Colonic mucosa (tissue), 4 donors: Measurements from ENCODE around the gene CDK6. TPM values are rescaled to one million over a fixed set of nuclear protein-coding genes. Genes with fewer than 3 reads are reported as not detected.
A peak's percentile ranks its signal among the peaks of the same experiment; 100 is the strongest.

Experiments used
- DNase-seq: peaks from one replicate; pipeline ENCODE4 v3.0.0-alpha.2; 2020
- H3K27ac ChIP-seq: fragments of 200-600 bp; one replicate; pipeline ENCODE4 v1.8.0; 2021
- H3K27me3 ChIP-seq: fragments of 200-600 bp; one replicate; pipeline ENCODE4 v1.8.0; 2021
- H3K36me3 ChIP-seq: fragments of 200-600 bp; one replicate; pipeline ENCODE4 v1.8.0; 2021
- H3K4me1 ChIP-seq: fragments of 200-600 bp; one replicate; pipeline ENCODE4 v1.8.0; 2021; ENCODE audit warnings: mild to moderate bottlenecking
- H3K4me3 ChIP-seq: fragments of 200-600 bp; one replicate; pipeline ENCODE4 v1.8.0; 2021
- H3K9ac ChIP-seq, 2 donors: one replicate each; pipeline ENCODE4 v1.7.0; 2013; ENCODE audit warnings: control low read depth in 2 of 2, low read depth in 2 of 2, low read length in 2 of 2
- H3K9me3 ChIP-seq: fragments of 200-600 bp; one replicate; pipeline ENCODE4 v1.8.0; 2021
- intact Hi-C: fragments of 100-400 bp; cut with DNase I; formaldehyde crosslinking; loops from one replicate; pipeline ENCODE4 v1.14.1; 2022
- total RNA-seq, 2 donors: library from RNA; stranded (reverse); fragmentation: NEBNext Ultra II Directional in 1 of 2; extraction: Animal tissue kit (Norgen Biotek cat#: 25700) in 1 of 2; gene quantifications; one replicate each; pipeline ENCODE4 v1.2.1, GENCODE V29; 2021
- TF ChIP-seq, protein P1 (sequence below): fragments of 200-600 bp; IDR thresholded peaks from one replicate; pipeline ENCODE4 v1.8.0; 2022; ENCODE audit warnings: antibody characterized with exemption, mild to moderate bottlenecking
- donor health status: healthy.
- donor health status: DM: no; HTN: no; CAD: no.
- donor health status: DM: no; HTN: no; CAD: no.

Gene CDK6
- total RNA-seq, 2 donors from 2014 or later = 37.1 to 55.4 TPM

DNA sequence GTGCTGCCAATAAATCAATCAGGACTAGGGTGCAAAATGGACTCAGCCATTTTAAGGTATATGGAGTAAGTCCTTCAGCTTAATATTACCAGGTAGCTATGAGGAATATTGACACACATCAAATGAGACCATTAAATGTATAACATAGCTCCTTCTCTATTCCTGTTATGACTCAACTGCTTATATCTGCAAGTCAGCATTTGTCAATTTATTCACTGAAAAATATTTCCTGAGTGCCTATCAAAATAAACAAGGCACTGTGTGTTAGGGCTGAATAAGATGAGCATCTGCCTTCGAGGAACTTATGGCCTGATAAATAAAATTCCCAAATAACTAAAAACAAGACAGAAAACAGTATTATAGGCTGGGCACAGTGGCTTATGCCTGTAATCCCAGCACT lies 113.8 kb downstream of the CDK6 start:
- no peaks in the 10 kb centered on the region for H3K27me3 ChIP-seq
- H3K4me1 ChIP-seq = peaks cover 4% of the 10 kb centered on the region
- no peak overlapping the region for H3K4me3 ChIP-seq
- intact Hi-C loops = no loop called here
- no peaks in the 10 kb centered on the region for H3K36me3 ChIP-seq
- H3K27ac ChIP-seq = no peak overlapping the region
- no peak for DNase-seq
- no peaks in the 10 kb centered on the region for H3K9me3 ChIP-seq
- no peak overlapping the region for H3K9ac ChIP-seq
- TF ChIP-seq, protein P1, sequence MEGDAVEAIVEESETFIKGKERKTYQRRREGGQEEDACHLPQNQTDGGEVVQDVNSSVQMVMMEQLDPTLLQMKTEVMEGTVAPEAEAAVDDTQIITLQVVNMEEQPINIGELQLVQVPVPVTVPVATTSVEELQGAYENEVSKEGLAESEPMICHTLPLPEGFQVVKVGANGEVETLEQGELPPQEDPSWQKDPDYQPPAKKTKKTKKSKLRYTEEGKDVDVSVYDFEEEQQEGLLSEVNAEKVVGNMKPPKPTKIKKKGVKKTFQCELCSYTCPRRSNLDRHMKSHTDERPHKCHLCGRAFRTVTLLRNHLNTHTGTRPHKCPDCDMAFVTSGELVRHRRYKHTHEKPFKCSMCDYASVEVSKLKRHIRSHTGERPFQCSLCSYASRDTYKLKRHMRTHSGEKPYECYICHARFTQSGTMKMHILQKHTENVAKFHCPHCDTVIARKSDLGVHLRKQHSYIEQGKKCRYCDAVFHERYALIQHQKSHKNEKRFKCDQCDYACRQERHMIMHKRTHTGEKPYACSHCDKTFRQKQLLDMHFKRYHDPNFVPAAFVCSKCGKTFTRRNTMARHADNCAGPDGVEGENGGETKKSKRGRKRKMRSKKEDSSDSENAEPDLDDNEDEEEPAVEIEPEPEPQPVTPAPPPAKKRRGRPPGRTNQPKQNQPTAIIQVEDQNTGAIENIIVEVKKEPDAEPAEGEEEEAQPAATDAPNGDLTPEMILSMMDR = no peak

- Histone ChIP-seq H3K27me3 (no peaks in the 10 kb centered on the region), H3K36me3 (no peaks in the 10 kb centered on the region), H3K4me3 (no peak overlapping the region), H3K27ac (no peak overlapping the region), H3K9ac (no peak overlapping the region), H3K4me1 (peaks cover 4% of the 10 kb centered on the region), H3K9me3 (no peaks in the 10 kb centered on the region)
- no peak for DNase-seq
- intact Hi-C loops = no loop called here
- TF ChIP-seq, protein P1 = no peak
These were observed 115.6 kb downstream of the CDK6 start for GRCh38 chr7:92720604-92721350.

GRCh38 chr7:92717993-92718716 lies 118.2 kb downstream of the CDK6 start:
- no peaks in the 10 kb centered on the region for H3K36me3 ChIP-seq
- intact Hi-C loops = no loop called here
- H3K9ac ChIP-seq = peak overlapping the region; percentile 19 to 67

DNA sequence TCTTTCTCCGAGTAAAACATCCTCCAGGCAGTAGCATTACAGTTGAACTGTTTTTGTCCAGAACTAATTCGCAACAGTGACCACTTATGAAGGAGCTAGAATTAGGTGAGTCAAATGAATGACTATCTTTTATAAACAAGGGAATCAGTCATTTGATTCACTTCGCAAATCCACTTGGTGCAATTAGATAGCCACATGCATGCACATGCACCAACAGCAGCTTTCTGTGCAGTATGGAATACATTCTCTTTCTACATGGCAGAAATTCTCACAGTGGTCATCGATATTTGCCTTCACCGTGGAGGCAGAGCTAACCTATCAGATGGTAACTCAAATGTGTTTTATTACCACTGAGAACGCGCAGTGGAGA lies 118.8 kb downstream of the CDK6 start:
- Histone ChIP-seq H3K9me3 (no peaks in the 10 kb centered on the region), H3K27me3 (no peaks in the 10 kb centered on the region), H3K9ac (peak overlapping the region in 1 of 2 donors; percentile 67), H3K27ac (peak overlapping the region; percentile 74), H3K4me1 (peaks cover 4% of the 10 kb centered on the region), H3K36me3 (no peaks in the 10 kb centered on the region), H3K4me3 (peak overlapping the region; percentile 36)
- TF ChIP-seq, protein P1 = no peak
- intact Hi-C loops = no loop called here
- DNase-seq = no peak

More at GRCh38 chr7:92717993-92718716, 118.2 kb downstream of the CDK6 start:
- DNase-seq = peak; percentile 79
- Histone ChIP-seq H3K9me3 (no peaks in the 10 kb centered on the region), H3K27ac (peak overlapping the region; percentile 74), H3K4me3 (peak overlapping the region; percentile 36), H3K4me1 (peaks cover 4% of the 10 kb centered on the region), H3K27me3 (no peaks in the 10 kb centered on the region)
- TF ChIP-seq, protein P1 = no peak

- Histone ChIP-seq H3K4me1 (peaks cover 4% of the 10 kb centered on the region), H3K27ac (peak overlapping the region; percentile 74), H3K27me3 (no peaks in the 10 kb centered on the region), H3K4me3 (peak overlapping the region; percentile 36), H3K9ac (no peak overlapping the region), H3K36me3 (no peaks in the 10 kb centered on the region), H3K9me3 (no peaks in the 10 kb centered on the region)
- no peak for DNase-seq
- intact Hi-C loops = no loop called here
- TF ChIP-seq, protein P1 = no peak
These were observed 119.4 kb downstream of the CDK6 start for GRCh38 chr7:92716825-92717580.
